GM12878 (cell line): ENCODE results near the gene NACA. TPM values are rescaled to one million over a fixed set of nuclear protein-coding genes. Genes with fewer than 3 reads are reported as not detected.

Experiments used
- ATAC-seq: fragments of 200-7000 bp; cut with Tn5 transposase; 3 replicates; pipeline ENCODE4 v1.9.1; 2020; ENCODE audit warnings: mild to moderate bottlenecking, moderate library complexity
- Bru-seq: library from RNA; stranded (reverse); fragments of 400-500 nt; gene quantifications from one replicate; lab custom pipeline; 2021; lab: Mats Ljungman, UMichigan
- BruChase-seq, 2 experiments: library from RNA; stranded (reverse); fragments of 400-500 nt; gene quantifications; one replicate each; lab custom pipeline; 2021; lab: Mats Ljungman, UMichigan
- BruUV-seq: library from RNA; stranded (reverse); fragments of 400-500 nt; replicated peaks from 2 replicates; lab custom pipeline; 2021; lab: Mats Ljungman, UMichigan
- CTCF ChIA-PET: fragments of 300-600 bp; sonication (Branson Sonifier 250); formaldehyde crosslinking; extraction: SDS; loops from one replicate; lab custom pipeline; 2021; ENCODE audit warnings: inconsistent platforms; lab: Yijun Ruan, JAX
- POLR2A ChIA-PET: fragments of 350-600 bp; formaldehyde crosslinking; extraction: SDS; loops from one replicate; lab custom pipeline; 2021; ENCODE audit warnings: inconsistent platforms; lab: Charles Lee
- RAD21 ChIA-PET: fragments of 300-600 bp; sonication (Branson Sonifier 250); formaldehyde crosslinking; loops from one replicate; lab custom pipeline; 2023; ENCODE audit warnings: antibody characterized with exemption; ENCODE audit not compliant: unreplicated experiment; lab: Charles Lee
- SMC1A ChIA-PET: fragments of 300-600 bp; sonication (Branson Sonifier 250); formaldehyde crosslinking; loops from one replicate; lab custom pipeline; 2023; ENCODE audit not compliant: unreplicated experiment, uncharacterized antibody; lab: Charles Lee
- DNase-seq: peaks from one replicate; pipeline ENCODE4 v3.0.0-alpha.2; 2011; ENCODE audit warnings: low read depth, low spot score
- FAIRE-seq: peaks from 3 replicates; lab custom pipeline; 2011; peaks lifted over from hg19 to GRCh38; lab: Jason Lieb, UNC
- H2AFZ ChIP-seq: 2 replicates; pipeline ENCODE4 v1.6.0; 2011; ENCODE audit warnings: low read depth, low read length, control low read depth; ENCODE audit not compliant: control insufficient read depth
- H3K27ac ChIP-seq: 2 replicates; pipeline ENCODE4 v1.5.1; 2011; ENCODE audit warnings: control low read depth; ENCODE audit not compliant: control insufficient read depth, insufficient read depth
- H3K27me3 ChIP-seq, 2 experiments: replicated peaks in 1 of 2; 2 replicates each; pipeline versions ENCODE4 v1.6.0 to v1.6.1; 2011; ENCODE audit warnings: low read length in 1 of 2; ENCODE audit not compliant: control insufficient read depth in 2 of 2, insufficient read depth in 2 of 2
- H3K36me3 ChIP-seq, 2 experiments: 2 replicates each; pipeline ENCODE4 v1.5.1; 2011; ENCODE audit warnings: low read length in 1 of 2; ENCODE audit not compliant: control insufficient read depth in 2 of 2, insufficient read depth in 2 of 2
- H3K4me1 ChIP-seq: 2 replicates; pipeline ENCODE4 v1.6.1; 2011; ENCODE audit warnings: mild to moderate bottlenecking, low read length, moderate library complexity, mixed read lengths; ENCODE audit not compliant: control insufficient read depth, insufficient read depth
- H3K4me2 ChIP-seq: 2 replicates; pipeline ENCODE4 v1.6.0; 2011; ENCODE audit warnings: control low read depth; ENCODE audit not compliant: control insufficient read depth, insufficient read depth
- H3K4me3 ChIP-seq: fragments of 200-600 bp; sonication (generic); 2 replicates; pipeline ENCODE4 v1.5.1; 2016
- H3K79me2 ChIP-seq: 2 replicates; pipeline ENCODE4 v1.6.0; 2011; ENCODE audit warnings: low read length; ENCODE audit not compliant: control insufficient read depth, insufficient read depth
- H3K9ac ChIP-seq: 2 replicates; pipeline ENCODE4 v1.8.0; 2011; ENCODE audit warnings: low read length, control low read depth, mixed read lengths; ENCODE audit not compliant: control insufficient read depth, insufficient read depth
- H3K9me3 ChIP-seq: replicated peaks from 3 replicates; pipeline ENCODE4 v1.5.1; 2011; ENCODE audit warnings: mild to moderate bottlenecking, low read length; ENCODE audit not compliant: control insufficient read depth, insufficient read depth
- H4K20me1 ChIP-seq: 2 replicates; pipeline ENCODE4 v1.6.0; 2011; ENCODE audit not compliant: control insufficient read depth, insufficient read depth
- BMI1 ChIP-seq: fragments of 450-650 bp; IDR thresholded peaks from 2 replicates; pipeline ENCODE4 v1.6.1; 2016; ENCODE audit warnings: mild to moderate bottlenecking, moderate library complexity, borderline replicate concordance
- CHD1 ChIP-seq: IDR thresholded peaks from 2 replicates; pipeline ENCODE4 v1.6.1; 2012; ENCODE audit warnings: low read depth, low read length, improper control_type of control experiment
- CUX1 ChIP-seq: IDR thresholded peaks from 2 replicates; pipeline ENCODE4 v1.6.1; 2012; ENCODE audit warnings: improper control_type of control experiment, low read depth, low read length; ENCODE audit not compliant: insufficient replicate concordance
- EED ChIP-seq: sonication (generic); IDR thresholded peaks from 2 replicates; pipeline ENCODE4 v1.6.1; 2016; ENCODE audit warnings: antibody characterized with exemption, low read depth
- ESRRA ChIP-seq: IDR thresholded peaks from 2 replicates; pipeline ENCODE4 v1.6.1; 2012; ENCODE audit warnings: mild to moderate bottlenecking, low read length, improper control_type of control experiment
- GATAD2B ChIP-seq: fragments of 450-650 bp; conservative IDR thresholded peaks from 2 replicates; pipeline ENCODE4 v1.6.1; 2017; ENCODE audit warnings: low read depth, mild to moderate bottlenecking, moderate library complexity
- LARP7 ChIP-seq: fragments of 450-650 bp; IDR thresholded peaks from 2 replicates; pipeline ENCODE4 v1.6.1; 2017; ENCODE audit warnings: mild to moderate bottlenecking
- TCF12 ChIP-seq: IDR thresholded peaks from 2 replicates; pipeline ENCODE4 v1.6.1; 2011; ENCODE audit warnings: low read depth, mild to moderate bottlenecking, low read length
- WGBS: methylation state at CpG from one replicate; pipeline ENCODE4 v1.1.6; 2016; ENCODE audit warnings: low lambda C conversion rate; ENCODE audit not compliant: insufficient replicate concordance, insufficient coverage; ENCODE audit errors: missing lambda C conversion rate; 5-methylcytosine and 5-hydroxymethylcytosine counted together
- in situ Hi-C: fragments of 300-500 bp; cut with MboI; formaldehyde crosslinking; loops from 9 replicates; pipeline ENCODE4 v1.14.3; 2018; ENCODE audit warnings: mixed read lengths
- intact Hi-C: fragments of 100-400 bp; cut with micrococcal nuclease; formaldehyde crosslinking; loops from one replicate; pipeline ENCODE4 v1.14.2; 2022; ENCODE audit not compliant: unreplicated experiment
- long read RNA-seq, 2 experiments: library from polyadenylated mRNA; unstranded; transcript quantifications; one replicate each; pipeline ENCODE4 v2.0.0, GENCODE V29; 2019 to 2020
- polyA minus RNA-seq, 3 experiments: library from RNA; depleted of rRNA, polyadenylated mRNA; stranded (reverse); fragments of >200 nt; gene quantifications; 2 replicates each; pipeline ENCODE4 v1.2.3, GENCODE V29; 2011
- polyA plus RNA-seq, 11 experiments: library from polyadenylated mRNA; depleted of rRNA in 4 of 11; unstranded in 6 of 11; stranded (reverse) in 5 of 11; fragments of >200 nt; fragmentation: Nextera tagmentation in 4 of 11; fragmentation: Illumina TruSeq in 1 of 11; extraction: Ambion mirVana in 4 of 11; extraction: Trizol in 1 of 11; gene quantifications; 1 replicate in 1 of 11; 2 replicates in 10 of 11; pipeline versions ENCODE4 v1.2.1 to v1.2.3, GENCODE V29; 2011 to 2016; ENCODE audit warnings: inconsistent platforms in 2 of 11, missing spikeins in 2 of 11, low read depth in 1 of 11
- total RNA-seq, 4 experiments: library from RNA; depleted of rRNA in 3 of 4; stranded (reverse); fragments of >200 nt in 3 of 4; fragmentation: Illumina TruSeq in 1 of 4; extraction: Trizol in 1 of 4; gene quantifications; 2 replicates each; pipeline versions ENCODE4 v1.2.1 to v1.2.3, GENCODE V29; 2013 to 2021
- TF ChIP-seq, protein P1 (sequence below): fragments of 150-350 bp; IDR thresholded peaks from 2 replicates; pipeline ENCODE4 v1.6.1; 2014; ENCODE audit warnings: mild to moderate bottlenecking, low read depth, low read length

NACA gene
- 193 and 207 TPM in 2 replicates for total RNA-seq (2013; cell fraction: nucleolus; rRNA removed)
- total RNA-seq (2014; rRNA removed) (1,902 and 2,076 TPM in 2 replicates), total RNA-seq (2014; rRNA removed; fragmentation: Illumina TruSeq; extraction: Trizol) (2,552 and 2,616 TPM in 2 replicates), total RNA-seq (2021) (1,181 and 1,218 TPM in 2 replicates), polyA plus RNA-seq (2011; rRNA removed) (1,734 and 2,407 TPM in 2 replicates), polyA plus RNA-seq (2014; fragmentation: Illumina TruSeq; extraction: Trizol) (2,171 and 2,212 TPM in 2 replicates), polyA plus RNA-seq (2014; fragmentation: Nextera tagmentation; extraction: Ambion mirVana) (1,000 to 10,000 TPM; 2,263 to 2,782 TPM), polyA plus RNA-seq (2014; rRNA removed) (1,670 and 1,966 TPM in 2 replicates), polyA plus RNA-seq (2016; fragmentation: Nextera tagmentation; extraction: Ambion mirVana) (1,000 to 10,000 TPM; 1,525 to 1,529 TPM), polyA minus RNA-seq (2011; rRNA and poly(A)+ RNA removed) (388 and 450 TPM in 2 replicates), Bru-seq, nascent RNA (percentile 97 among the genes with signal in this experiment), BruChase-seq, experiment 1, labeled RNA remaining after a 6-hour chase (percentile 98 among the genes with signal in this experiment), BruChase-seq, experiment 2, labeled RNA remaining after a 2-hour chase (percentile 97 among the genes with signal in this experiment)
- 4,087 TPM for polyA plus RNA-seq (2011; ENCODE audit: low read depth)
- 666 and 668 TPM in 2 replicates for polyA plus RNA-seq (2011; cell fraction: cytosol; rRNA removed)
- polyA plus RNA-seq (2011; cell fraction: nucleus; rRNA removed) = 288 and 329 TPM in 2 replicates
- polyA plus RNA-seq (2012) = 2,659 and 2,949 TPM in 2 replicates
- 193 and 205 TPM in 2 replicates for polyA minus RNA-seq (2011; cell fraction: cytosol; rRNA and poly(A)+ RNA removed)
- 64.9 and 110 TPM in 2 replicates for polyA minus RNA-seq (2011; cell fraction: nucleus; rRNA and poly(A)+ RNA removed)
- long read RNA-seq, experiment 1, transcript NACA-204 (8 exons, 802 nt) = minor isoform, 35 of 1,001 reads
- long read RNA-seq, experiment 1, transcript NACA-201 (8 exons, 2,690 nt) = major isoform, 819 of 1,001 reads
- long read RNA-seq, experiment 1, transcript NACA-202 (8 exons, 1,059 nt) = minor isoform, 47 of 1,001 reads
- long read RNA-seq, experiment 1, partial matches to known transcripts = 81 of 1,001 reads
- long read RNA-seq, experiment 1, other reads (novel, unspliced or antisense) = 19 of 1,001 reads
- long read RNA-seq, experiment 2, transcript NACA-204 (8 exons, 802 nt) = minor isoform, 108 of 4,043 reads
- long read RNA-seq, experiment 2, transcript NACA-201 (8 exons, 2,690 nt) = major isoform, 3,493 of 4,043 reads
- long read RNA-seq, experiment 2, transcript NACA-202 (8 exons, 1,059 nt) = minor isoform, 143 of 4,043 reads
- long read RNA-seq, experiment 2, partial matches to known transcripts = 243 of 4,043 reads
- long read RNA-seq, experiment 2, other reads (novel, unspliced or antisense) = 54 of 4,043 reads

DNA sequence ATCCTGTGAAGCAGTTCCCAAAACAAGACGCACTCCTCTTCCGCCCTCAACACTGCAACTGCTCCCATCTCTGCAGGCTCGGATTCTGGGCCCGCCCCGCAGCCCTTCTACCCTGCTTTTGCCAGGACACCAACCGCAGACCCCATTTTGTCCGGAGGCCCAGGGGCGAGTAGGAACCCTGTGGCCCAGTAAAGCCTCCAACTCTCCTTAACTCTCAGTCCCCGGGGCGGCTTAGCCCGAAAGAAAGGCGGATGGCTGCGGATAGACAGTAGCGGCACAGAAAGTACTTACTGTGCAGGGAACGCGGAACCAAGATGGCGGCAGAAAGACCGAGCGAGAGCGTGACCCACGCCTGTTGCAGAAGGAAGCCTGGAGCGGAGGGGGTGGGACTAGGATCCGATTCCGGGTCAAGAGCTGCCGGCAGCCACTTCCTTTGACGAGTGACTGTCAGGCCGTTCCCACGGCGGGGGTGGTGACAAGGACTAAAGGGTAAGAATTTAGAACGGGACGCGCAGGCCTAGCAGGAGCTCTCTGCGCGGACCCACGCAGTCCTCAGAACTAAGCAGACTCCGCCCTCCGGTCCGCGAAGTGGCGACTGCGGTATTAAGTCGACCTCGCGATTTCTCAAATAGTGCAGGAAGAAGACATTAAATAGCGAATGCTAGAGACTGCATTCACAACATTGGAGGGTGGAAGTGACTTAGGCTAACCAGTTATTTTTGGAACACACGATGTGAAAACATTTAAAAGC, at the start of gene NACA:
Gene NACA (minus strand): TSS at position 328 of the 751 bp plus-strand sequence. CDS start 778 bp downstream, outside the sequence.
- ChIA-PET SMC1A (interaction anchor here (0.5 to 3.4 kb wide), 15 partner anchors 9 to 386 kb away, joined by 3 to 11 read pairs (median 4); partner anchors contain the start of genes PTGES3 and STAT6), RAD21 (interaction anchor here (0.7 to 2.6 kb wide), 15 partner anchors 11 to 386 kb away, joined by 3 to 19 read pairs (median 5); partner anchors contain the start of genes PTGES3 and STAT6), POLR2A (interaction anchor here (0.6 to 2.6 kb wide), 22 partner anchors 9 to 798 kb away, joined by 3 to 26 read pairs (median 6); partner anchors contain the start of genes ATP5F1B, PRIM1, PTGES3 and PYM1), CTCF (interaction anchor here (0.7 to 1.8 kb wide), 9 partner anchors 38 to 386 kb away, joined by 3 to 14 read pairs (median 4); partner anchors contain the start of genes HSD17B6 and STAT6)
- Histone ChIP-seq H3K9ac (peak within 1 kb of the TSS; percentile 99), H3K4me2 (peak within 1 kb of the TSS; percentile 91), H3K27me3 (no peaks in the 10 kb centered on the region), H3K4me1 (peaks cover 28% of the 10 kb centered on the region), H3K36me3 (peaks cover 5 to 33% of the 10 kb centered on the region in 2 experiments), H4K20me1 (peaks cover 15% of the 10 kb centered on the region), H2AFZ (peak within 1 kb of the TSS; percentile 79), H3K4me3 (peak within 1 kb of the TSS; percentile 97), H3K79me2 (peaks cover 51% of the 10 kb centered on the region), H3K27ac (peak within 1 kb of the TSS; percentile 93), H3K9me3 (no peaks in the 10 kb centered on the region)
- 1% methylated on average over 46 of the region's 46 CpGs for WGBS
- no TSS peak for BruUV-seq
- in situ Hi-C loops (no loop called here), intact Hi-C loops (loop anchor here (1.0 to 2.0 kb wide), 3 partner anchors 27 to 88 kb away; partner anchors contain the start of genes PRIM1 and PTGES3)
- peak; percentile 91 for DNase-seq
- ATAC-seq = peak; percentile 95
- FAIRE-seq = peak; percentile 93
- TF ChIP-seq BMI1 (no peak), CUX1 (no peak), EED (peak; percentile 25; the same call in 1 of the 2 replicates), CHD1 (no peak), ESRRA (no peak), LARP7 (peak; percentile 90), GATAD2B (peak; percentile 72), TCF12 (no peak; the same call in 1 of the 2 replicates)
- TF ChIP-seq, protein P1, sequence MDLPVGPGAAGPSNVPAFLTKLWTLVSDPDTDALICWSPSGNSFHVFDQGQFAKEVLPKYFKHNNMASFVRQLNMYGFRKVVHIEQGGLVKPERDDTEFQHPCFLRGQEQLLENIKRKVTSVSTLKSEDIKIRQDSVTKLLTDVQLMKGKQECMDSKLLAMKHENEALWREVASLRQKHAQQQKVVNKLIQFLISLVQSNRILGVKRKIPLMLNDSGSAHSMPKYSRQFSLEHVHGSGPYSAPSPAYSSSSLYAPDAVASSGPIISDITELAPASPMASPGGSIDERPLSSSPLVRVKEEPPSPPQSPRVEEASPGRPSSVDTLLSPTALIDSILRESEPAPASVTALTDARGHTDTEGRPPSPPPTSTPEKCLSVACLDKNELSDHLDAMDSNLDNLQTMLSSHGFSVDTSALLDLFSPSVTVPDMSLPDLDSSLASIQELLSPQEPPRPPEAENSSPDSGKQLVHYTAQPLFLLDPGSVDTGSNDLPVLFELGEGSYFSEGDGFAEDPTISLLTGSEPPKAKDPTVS = peak; percentile 75; the same call in 1 of the 2 replicates
